OCI-LY1 (cell line): ENCODE data around the gene POLR3A.

Experiments
- H2AFZ ChIP-seq: fragments of 200-600 bp; sonication (generic), shearing (Covaris generic); 2 replicates; pipeline ENCODE4 v1.6.0; 2014; ENCODE audit warnings: antibody characterized with exemption, mild to moderate bottlenecking, low read length
- H3F3A ChIP-seq: fragments of 200-600 bp; sonication (generic), shearing (Covaris generic); 2 replicates; pipeline ENCODE4 v1.6.0; 2014; ENCODE audit warnings: mild to moderate bottlenecking, antibody characterized with exemption, low read length, moderate library complexity; ENCODE audit not compliant: insufficient read depth
- H3K27ac ChIP-seq: fragments of 200-600 bp; sonication (generic); 2 replicates; pipeline ENCODE4 v1.5.1; 2014; ENCODE audit warnings: low read length, mixed run types, mild to moderate bottlenecking, low read depth; ENCODE audit not compliant: poor library complexity, severe bottlenecking
- H3K27me3 ChIP-seq: fragments of 200-600 bp; sonication (generic); 2 replicates; pipeline ENCODE4 v1.6.0; 2014; ENCODE audit warnings: antibody characterized with exemption, mild to moderate bottlenecking, low read length, moderate library complexity; ENCODE audit not compliant: insufficient read depth
- H3K36me3 ChIP-seq: fragments of 200-600 bp; sonication (generic); 2 replicates; pipeline ENCODE4 v1.6.1; 2014; ENCODE audit warnings: mild to moderate bottlenecking, antibody characterized with exemption, low read length, moderate library complexity, mixed read lengths; ENCODE audit not compliant: insufficient read depth
- H3K4me1 ChIP-seq: fragments of 200-600 bp; sonication (generic); 2 replicates; pipeline ENCODE4 v1.5.1; 2014; ENCODE audit warnings: mild to moderate bottlenecking, low read length, moderate library complexity; ENCODE audit not compliant: insufficient read depth, severe bottlenecking
- H3K4me2 ChIP-seq: fragments of 200-600 bp; sonication (generic), shearing (Covaris generic); 2 replicates; pipeline ENCODE4 v1.6.1; 2014; ENCODE audit warnings: low read length
- H3K4me3 ChIP-seq: fragments of 200-600 bp; sonication (generic); 2 replicates; pipeline ENCODE4 v1.5.1; 2014; ENCODE audit warnings: low read length, low read depth, mild to moderate bottlenecking, mixed read lengths; ENCODE audit not compliant: poor library complexity, severe bottlenecking
- H3K79me2 ChIP-seq: fragments of 200-600 bp; shearing (Covaris generic); 2 replicates; pipeline ENCODE4 v1.6.1; 2016; ENCODE audit warnings: mixed run types, low read length, mixed read lengths; ENCODE audit not compliant: insufficient read depth
- H3K9ac ChIP-seq: fragments of 200-600 bp; sonication (generic), shearing (Covaris generic); 2 replicates; pipeline ENCODE4 v1.6.1; 2014; ENCODE audit warnings: mild to moderate bottlenecking, low read length, mixed read lengths
- H3K9me2 ChIP-seq: fragments of 200-600 bp; sonication (generic), shearing (Covaris generic); 2 replicates; pipeline ENCODE4 v1.6.1; 2014; ENCODE audit warnings: low read depth, mild to moderate bottlenecking, low read length, mixed read lengths
- H3K9me3 ChIP-seq: fragments of 200-600 bp; shearing (Covaris generic); 2 replicates; pipeline ENCODE4 v1.6.1; 2014; ENCODE audit warnings: low read length, mixed read lengths
- H4K20me1 ChIP-seq: fragments of 200-600 bp; sonication (generic), shearing (Covaris generic); 2 replicates; pipeline ENCODE4 v1.6.0; 2016; ENCODE audit warnings: mild to moderate bottlenecking, low read length; ENCODE audit not compliant: insufficient read depth
- CTCF ChIP-seq: fragments of 200-600 bp; sonication (generic), shearing (Covaris generic); IDR thresholded peaks from 2 replicates; pipeline ENCODE4 v1.5.1; 2017; ENCODE audit warnings: mild to moderate bottlenecking, antibody characterized with exemption, low read length, moderate library complexity, mixed read lengths
- EZH2 ChIP-seq: fragments of 200-600 bp; sonication (generic), shearing (Covaris generic); IDR thresholded peaks from 2 replicates; pipeline ENCODE4 v1.8.0; 2017; ENCODE audit warnings: borderline replicate concordance, mixed run types, mild to moderate bottlenecking, antibody characterized with exemption, low read length, moderate library complexity, mixed read lengths

POLR3A gene

GRCh38 chr10:78015546-78015945, 13.8 kb downstream of the POLR3A start:
- Histone ChIP-seq H3F3A (no peaks in the 10 kb centered on the region), H3K9ac (no peak overlapping the region), H3K4me2 (no peak overlapping the region), H3K4me3 (no peak overlapping the region), H2AFZ (no peak overlapping the region), H3K9me2 (no peaks in the 10 kb centered on the region), H3K36me3 (peaks cover 94% of the 10 kb centered on the region), H3K27ac (no peak overlapping the region), H3K4me1 (no peaks in the 10 kb centered on the region), H3K9me3 (no peaks in the 10 kb centered on the region), H4K20me1 (no peaks in the 10 kb centered on the region), H3K27me3 (no peaks in the 10 kb centered on the region), H3K79me2 (no peaks in the 10 kb centered on the region)
- TF ChIP-seq EZH2 (no peak), CTCF (no peak)

- H3K36me3 ChIP-seq, result peaks cover 95% of the 10 kb centered on the region
- TF ChIP-seq CTCF (no peak), EZH2 (no peak)
- no peaks in the 10 kb centered on the region for H3K9me2 ChIP-seq
- H4K20me1 ChIP-seq, result no peaks in the 10 kb centered on the region
- no peak overlapping the region for H3K9ac ChIP-seq
- H3K9me3 ChIP-seq, result no peaks in the 10 kb centered on the region
- no peak overlapping the region for H3K27ac ChIP-seq
- H3K4me3 ChIP-seq, result no peak overlapping the region
- H3K79me2 ChIP-seq, result no peaks in the 10 kb centered on the region
- no peak overlapping the region for H2AFZ ChIP-seq
- H3K4me1 ChIP-seq, result no peaks in the 10 kb centered on the region
- H3K4me2 ChIP-seq, result no peak overlapping the region
- no peaks in the 10 kb centered on the region for H3F3A ChIP-seq
- H3K27me3 ChIP-seq, result no peaks in the 10 kb centered on the region
Measured at GRCh38 chr10:78013564-78013963, 15.8 kb downstream of the POLR3A start.

GRCh38 chr10:78011065-78011464, 18.2 kb downstream of the POLR3A start:
- Histone ChIP-seq H3K4me1 (no peaks in the 10 kb centered on the region), H3K27me3 (no peaks in the 10 kb centered on the region), H2AFZ (no peak overlapping the region), H3K27ac (no peak overlapping the region), H3F3A (no peaks in the 10 kb centered on the region), H3K9me2 (no peaks in the 10 kb centered on the region), H4K20me1 (no peaks in the 10 kb centered on the region), H3K4me2 (no peak overlapping the region), H3K36me3 (peaks cover 87% of the 10 kb centered on the region), H3K9me3 (no peaks in the 10 kb centered on the region), H3K9ac (no peak overlapping the region), H3K79me2 (no peaks in the 10 kb centered on the region), H3K4me3 (no peak overlapping the region)
- TF ChIP-seq CTCF (no peak), EZH2 (no peak)
